ENCODE data around the gene MYD88.
A peak's percentile ranks its signal among the peaks of the same experiment; 100 is the strongest.

MYD88 gene

DNA sequence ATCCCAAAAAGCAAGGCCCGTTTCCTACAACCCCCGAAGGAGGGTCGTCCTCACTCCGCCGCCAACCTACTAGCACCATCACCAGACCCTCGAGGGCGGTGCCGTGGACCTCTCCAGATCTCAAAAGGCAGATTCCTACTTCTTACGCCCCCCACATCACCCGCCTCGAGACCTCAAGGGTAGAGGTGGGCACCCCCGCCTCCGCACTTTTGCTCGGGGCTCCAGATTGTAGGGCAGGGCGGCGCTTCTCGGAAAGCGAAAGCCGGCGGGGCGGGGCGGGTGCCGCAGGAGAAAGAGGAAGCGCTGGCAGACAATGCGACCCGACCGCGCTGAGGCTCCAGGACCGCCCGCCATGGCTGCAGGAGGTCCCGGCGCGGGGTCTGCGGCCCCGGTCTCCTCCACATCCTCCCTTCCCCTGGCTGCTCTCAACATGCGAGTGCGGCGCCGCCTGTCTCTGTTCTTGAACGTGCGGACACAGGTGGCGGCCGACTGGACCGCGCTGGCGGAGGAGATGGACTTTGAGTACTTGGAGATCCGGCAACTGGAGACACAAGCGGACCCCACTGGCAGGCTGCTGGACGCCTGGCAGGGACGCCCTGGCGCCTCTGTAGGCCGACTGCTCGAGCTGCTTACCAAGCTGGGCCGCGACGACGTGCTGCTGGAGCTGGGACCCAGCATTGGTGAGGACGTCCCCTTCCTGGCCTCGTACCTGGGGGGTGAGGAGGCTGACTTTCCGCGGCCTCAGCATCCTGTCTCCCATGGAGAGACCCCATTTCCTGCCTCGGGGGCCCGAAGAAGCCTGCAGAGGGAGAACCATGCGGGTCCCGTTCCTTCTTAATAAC is at the start of gene MYD88:
MYD88 (plus strand) TSS at position 313 of the 842 bp plus-strand sequence; CDS start at position 353, 40 bp downstream.
- in situ Hi-C loops (cut with MboI; ENCODE audit: low pct_unique_long_range_greater_than_20kb, low sequenced_read_pairs) = loop anchor here (25.0 kb wide), 1 partner anchor 349 kb away; the partner anchor contains the start of gene EXOG

DNA sequence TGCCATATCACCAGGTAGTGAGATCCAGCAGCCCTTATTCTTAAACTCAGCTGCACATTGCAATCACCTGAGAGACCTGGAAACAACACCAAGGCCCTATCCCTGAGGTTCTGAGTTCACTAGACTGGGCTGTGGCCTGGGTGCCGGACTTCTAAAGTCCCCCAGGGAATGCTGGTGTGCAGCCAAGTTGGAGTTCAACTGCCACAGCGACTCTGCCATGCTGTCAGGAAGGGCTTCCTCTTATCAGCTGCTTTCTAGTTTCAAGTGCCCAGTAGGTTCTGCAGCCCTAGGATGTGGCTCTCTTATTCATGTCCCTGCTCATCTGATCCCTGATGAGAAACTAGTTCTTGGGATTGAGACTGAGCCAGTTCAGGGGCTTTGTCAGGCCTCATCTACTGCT is 49.3 kb upstream of the MYD88 start:
- DNase-seq = no peak
- in situ Hi-C loops (cut with MboI; ENCODE audit: low pct_unique_long_range_greater_than_20kb, low sequenced_read_pairs) = no loop called here

More for the DNA sequence above, at the start of gene MYD88:
- peak; percentile 88 for DNase-seq

DNA sequence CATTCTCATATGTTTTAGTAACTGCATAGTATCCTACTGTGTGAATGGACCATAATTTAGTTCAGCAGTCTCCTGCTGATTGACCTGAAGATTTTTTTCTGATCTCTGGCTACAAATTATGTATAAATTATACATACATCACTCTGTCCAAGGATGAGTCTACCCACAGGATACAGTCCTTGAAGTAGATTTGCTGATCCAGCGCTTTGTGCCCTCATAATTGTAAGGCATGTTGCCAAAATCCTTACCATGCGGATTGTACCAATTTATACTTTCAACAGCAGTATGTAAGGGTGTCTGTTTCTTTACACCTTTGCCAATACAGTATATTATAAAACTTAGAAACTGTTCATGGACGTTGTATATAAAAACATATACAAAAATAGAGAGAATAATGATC is 48.0 kb upstream of the MYD88 start:
- in situ Hi-C loops (cut with MboI; ENCODE audit: low pct_unique_long_range_greater_than_20kb, low sequenced_read_pairs) = no loop called here
- DNase-seq = no peak

DNA sequence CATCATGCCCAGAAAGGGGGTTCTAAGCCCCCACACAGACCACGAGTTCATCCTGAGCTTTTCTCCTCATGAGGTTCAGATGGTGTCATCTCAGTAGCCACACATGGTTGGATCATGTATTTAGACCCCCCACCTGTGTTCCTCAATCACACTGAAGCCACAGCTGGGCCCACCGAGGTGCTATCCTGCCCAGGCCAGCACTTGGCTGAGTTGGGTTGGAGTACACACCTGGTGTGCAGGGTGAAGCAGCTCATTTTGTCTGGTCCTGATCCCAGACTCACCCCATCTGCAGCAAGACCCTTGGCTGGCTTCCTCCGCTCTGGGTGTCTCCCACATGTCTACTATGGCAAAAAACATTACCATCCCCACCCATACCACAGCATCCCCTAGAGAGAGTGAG is 43.5 kb upstream of the MYD88 start:
- in situ Hi-C loops (cut with MboI; ENCODE audit: low pct_unique_long_range_greater_than_20kb, low sequenced_read_pairs) = no loop called here
- DNase-seq = no peak

DNA sequence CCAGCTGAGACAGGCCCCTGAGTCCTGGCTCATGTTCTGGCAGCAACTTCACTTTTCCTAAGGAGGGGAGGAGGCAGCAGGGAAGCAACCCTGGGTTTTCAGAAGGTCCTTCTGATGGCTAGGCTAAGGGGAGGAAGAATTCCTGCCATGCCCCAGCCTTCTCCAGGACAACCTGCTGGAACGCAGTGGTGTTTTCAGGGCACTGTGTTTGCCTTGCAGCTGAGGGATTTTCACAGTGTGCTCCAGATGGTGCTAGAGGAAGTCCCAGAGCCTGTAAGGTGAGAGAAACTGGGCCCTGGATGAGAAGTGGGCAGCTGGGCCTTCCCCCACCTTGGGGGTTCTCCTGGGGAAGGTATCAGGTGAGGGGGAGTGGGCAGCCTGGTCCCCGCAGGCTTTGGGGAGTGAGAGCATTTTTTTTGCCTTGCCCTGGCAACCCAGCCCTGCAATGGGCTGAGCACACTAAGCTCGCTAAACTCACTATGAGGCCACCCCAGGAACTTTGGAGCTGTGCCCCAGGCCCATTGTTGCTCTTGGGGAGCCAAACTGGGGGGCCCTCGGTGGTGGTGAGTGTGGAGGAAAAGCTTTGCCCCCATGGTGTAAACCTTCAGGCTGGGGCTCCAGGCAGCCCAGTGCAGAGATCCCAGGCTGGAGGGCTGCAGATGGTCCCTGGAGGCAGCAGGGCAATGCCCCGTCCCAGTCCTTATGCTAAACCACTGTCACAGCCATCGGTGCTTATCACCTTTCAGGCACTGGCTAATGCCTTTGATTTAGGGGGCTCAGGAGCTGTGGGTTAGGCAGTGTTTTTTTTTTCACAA is 42.6 kb upstream of the MYD88 start:
- DNase-seq = no peak
- in situ Hi-C loops (cut with MboI; ENCODE audit: low pct_unique_long_range_greater_than_20kb, low sequenced_read_pairs) = no loop called here

DNA sequence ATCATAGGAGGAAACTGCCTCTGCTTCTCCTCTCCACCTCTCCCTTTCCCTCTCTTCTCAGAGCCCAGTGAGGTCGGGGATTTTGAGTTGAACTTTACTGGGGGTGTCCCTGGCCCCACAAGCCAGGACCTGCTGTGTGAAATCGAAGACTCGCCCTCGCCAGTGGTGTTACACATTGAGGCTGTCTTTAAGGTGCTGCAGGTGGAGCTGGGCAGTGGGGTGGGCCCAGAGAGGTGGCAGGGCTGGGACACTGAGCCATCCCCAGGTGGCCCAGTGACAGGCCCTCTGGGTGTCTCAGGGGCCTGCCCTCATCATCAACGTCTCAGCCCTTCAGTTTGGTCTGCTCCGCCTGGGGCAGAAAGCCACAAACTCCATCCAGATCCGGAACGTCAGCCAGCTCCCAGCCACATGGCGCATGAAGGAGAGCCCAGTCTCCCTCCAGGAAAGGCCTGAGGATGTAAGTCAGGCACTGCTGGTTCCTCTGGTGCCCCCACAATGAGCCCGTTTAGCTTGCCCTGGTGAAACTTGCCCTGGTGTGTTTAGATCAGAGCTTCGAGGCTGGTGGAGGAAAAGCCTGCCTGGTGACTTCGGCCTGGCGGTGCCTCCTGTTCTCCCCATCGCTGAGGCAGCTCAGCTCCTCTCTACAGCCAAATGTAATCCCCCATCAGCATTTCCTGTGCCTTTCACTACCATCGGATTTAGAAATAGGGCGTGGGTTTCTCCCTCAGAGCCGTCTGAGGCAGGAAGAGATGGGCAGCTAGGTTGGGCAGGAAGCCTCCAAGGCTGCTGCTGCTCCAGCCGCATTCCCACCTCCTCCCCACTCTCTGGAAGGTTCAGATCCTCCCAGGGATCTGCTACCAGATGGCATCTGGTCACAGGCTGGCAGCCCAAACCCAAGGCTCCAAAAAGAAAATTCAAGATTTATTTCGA is 40.8 kb upstream of the MYD88 start:
- DNase-seq = no peak
- in situ Hi-C loops (cut with MboI; ENCODE audit: low pct_unique_long_range_greater_than_20kb, low sequenced_read_pairs) = no loop called here

DNA sequence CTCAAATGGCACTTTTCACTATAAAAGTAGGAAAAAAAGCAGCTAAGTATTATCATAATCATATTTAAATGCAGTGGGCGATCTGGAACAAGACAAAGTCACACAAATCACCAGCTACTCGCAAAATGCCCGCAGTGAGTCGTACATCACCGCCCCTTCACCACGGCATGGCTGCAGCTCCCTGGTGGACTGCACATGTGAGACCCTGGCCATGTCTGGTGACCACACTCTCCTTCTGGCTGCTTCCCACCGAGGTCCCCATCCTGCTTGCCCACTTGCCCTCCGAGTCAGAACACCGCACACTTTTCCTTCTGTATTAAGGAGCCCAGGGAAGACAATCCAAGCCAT is 40.1 kb upstream of the MYD88 start:
- in situ Hi-C loops (cut with MboI; ENCODE audit: low pct_unique_long_range_greater_than_20kb, low sequenced_read_pairs) = no loop called here

DNA sequence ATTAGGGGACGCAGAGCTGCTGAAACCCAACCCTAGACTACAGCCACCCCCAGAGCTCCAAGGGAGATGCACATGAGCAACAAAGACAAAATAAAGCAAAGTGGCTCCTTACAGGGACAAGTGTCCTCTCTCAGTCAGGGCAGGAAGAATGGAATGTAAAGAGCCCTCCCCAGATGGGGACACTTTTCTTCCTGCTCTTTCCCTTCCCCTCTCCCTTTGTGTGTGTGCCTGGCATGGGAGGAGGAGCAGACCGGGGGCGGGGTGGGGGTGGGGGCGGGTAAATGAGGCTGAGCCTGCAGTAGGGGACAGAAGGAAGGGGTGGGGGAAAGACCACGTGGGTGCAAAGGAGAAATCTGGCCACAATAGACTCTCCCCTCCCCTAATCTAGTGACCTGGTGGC is 38.9 kb upstream of the MYD88 start:
- in situ Hi-C loops (cut with MboI; ENCODE audit: low pct_unique_long_range_greater_than_20kb, low sequenced_read_pairs) = no loop called here
- no peak for DNase-seq

More for the DNA sequence above, 40.1 kb upstream of the MYD88 start:
- no peak for DNase-seq

DNA sequence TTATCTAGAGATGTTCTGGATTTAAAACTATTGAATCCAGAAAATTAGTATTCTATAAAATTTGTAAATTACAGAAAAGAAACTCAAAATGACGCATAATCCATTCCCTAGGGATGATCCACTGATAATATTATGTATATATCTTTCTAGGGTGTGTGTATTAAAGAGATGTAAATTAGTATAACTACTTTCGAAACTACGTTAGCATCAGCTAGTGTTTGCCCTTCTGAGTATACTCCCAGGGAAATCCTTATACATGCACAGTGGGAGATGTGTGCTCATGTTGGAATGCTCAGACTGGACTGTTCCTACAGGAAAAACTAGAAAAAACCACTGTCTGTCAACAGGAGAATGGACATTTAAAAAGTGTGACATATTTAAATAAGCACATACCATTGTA is 38.0 kb upstream of the MYD88 start:
- no peak for DNase-seq
- in situ Hi-C loops (cut with MboI; ENCODE audit: low pct_unique_long_range_greater_than_20kb, low sequenced_read_pairs) = no loop called here

DNA sequence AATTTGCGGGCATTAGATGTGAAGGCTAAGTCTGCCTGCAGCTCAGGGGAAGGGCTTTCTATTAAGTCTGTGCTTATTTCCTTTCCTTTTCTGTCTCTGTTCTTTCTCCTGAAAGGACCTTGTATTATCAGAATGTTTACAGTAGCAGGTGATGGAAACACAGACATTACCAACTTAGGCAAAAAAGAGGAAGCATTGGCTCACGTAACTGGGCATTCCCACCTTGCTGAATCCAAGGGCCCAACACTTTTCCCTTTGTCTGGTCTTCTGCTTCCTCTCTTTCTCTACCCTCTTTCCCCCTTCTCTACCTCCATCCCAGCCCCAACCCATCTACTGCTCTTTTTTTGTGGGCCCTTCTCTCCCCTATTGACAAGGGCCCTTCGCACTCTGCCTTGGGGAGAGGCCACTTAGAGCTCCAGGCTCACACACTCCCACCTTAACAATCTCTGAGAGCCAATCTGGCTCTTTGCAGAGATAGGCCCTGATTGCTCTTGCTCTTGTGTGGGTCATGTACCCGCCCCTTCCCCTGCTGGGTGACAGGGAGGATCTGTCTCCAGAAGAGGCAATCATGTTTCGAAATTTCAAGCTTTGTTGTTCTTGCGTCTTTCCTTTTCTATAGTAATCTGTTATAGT is 36.5 kb upstream of the MYD88 start:
- no peak for DNase-seq
- in situ Hi-C loops (cut with MboI; ENCODE audit: low pct_unique_long_range_greater_than_20kb, low sequenced_read_pairs) = no loop called here

DNA sequence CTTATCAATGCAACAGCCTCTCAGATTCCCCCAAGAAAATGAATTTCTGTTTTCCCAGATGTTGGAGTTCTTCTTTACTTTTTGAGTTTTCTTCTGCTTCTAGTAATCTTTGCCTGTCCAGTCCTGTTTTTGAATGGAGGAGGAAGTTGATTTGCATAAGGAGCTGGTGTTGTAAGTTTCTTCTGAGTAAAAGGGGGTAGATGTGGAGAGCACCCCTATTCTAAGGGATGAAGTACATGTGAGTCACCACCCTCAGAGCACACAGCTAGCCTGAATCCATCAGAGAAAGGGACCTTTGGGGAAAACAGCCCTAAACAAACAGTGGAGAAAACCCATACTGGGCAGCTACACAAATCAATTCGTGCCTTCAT is 36.0 kb upstream of the MYD88 start:
- DNase-seq = no peak
- in situ Hi-C loops (cut with MboI; ENCODE audit: low pct_unique_long_range_greater_than_20kb, low sequenced_read_pairs) = no loop called here

DNA sequence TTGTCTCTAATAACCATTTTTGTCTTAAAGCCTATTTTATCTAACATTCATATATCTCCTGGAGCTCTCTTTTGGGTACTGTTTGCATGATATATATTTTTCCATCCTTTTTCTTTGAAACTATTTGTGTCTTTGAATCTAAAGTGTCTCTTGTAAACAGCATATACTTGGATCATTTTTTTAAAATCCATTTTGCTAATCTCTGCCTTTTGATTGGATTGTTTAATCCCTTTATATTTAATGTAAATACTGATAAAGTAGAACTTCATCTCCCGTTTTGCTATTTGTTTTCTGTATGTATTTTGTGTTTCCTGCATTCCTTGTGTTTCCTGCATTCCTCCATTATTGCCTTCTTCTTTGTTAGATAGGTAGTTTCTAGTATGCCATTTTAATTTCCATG is 32.9 kb upstream of the MYD88 start:
- no peak for DNase-seq
- in situ Hi-C loops (cut with MboI; ENCODE audit: low pct_unique_long_range_greater_than_20kb, low sequenced_read_pairs) = no loop called here

DNA sequence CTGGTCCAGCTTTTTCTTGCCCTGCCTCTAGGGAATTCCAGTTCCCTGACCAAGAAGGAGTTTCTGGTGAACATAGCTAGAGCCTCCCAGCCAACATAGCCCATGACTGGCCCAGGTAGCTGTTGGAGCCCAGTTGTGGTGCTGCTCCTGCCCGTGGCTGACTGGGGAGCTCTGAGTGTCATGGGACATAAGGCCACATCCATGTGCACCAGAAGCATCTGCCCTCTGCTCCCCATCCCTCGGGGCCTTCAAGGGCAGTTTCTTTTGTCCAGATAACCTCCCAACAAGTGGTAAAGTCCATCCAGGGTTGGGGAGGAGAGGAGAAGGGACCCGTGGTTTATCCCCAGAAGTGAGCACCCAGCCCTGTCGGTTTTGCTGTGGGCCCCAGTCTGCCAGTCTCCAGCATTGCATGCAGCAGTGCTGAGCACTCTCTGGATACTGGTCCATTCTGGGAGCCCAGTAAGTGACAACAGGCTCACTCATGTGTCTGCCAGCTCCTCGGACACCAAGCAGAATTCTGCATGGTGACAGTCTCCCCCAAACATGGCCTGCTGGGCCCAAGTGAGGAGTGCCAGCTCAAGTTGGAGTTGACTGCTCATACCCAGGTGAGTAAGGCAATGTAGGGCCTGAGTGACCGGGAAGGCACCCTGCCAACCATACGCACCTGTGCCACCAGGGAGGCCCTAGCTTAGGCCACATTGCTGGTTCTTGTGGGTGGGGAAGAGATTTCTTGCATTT is 30.4 kb upstream of the MYD88 start:
- no peak for DNase-seq
- in situ Hi-C loops (cut with MboI; ENCODE audit: low pct_unique_long_range_greater_than_20kb, low sequenced_read_pairs) = no loop called here

DNA sequence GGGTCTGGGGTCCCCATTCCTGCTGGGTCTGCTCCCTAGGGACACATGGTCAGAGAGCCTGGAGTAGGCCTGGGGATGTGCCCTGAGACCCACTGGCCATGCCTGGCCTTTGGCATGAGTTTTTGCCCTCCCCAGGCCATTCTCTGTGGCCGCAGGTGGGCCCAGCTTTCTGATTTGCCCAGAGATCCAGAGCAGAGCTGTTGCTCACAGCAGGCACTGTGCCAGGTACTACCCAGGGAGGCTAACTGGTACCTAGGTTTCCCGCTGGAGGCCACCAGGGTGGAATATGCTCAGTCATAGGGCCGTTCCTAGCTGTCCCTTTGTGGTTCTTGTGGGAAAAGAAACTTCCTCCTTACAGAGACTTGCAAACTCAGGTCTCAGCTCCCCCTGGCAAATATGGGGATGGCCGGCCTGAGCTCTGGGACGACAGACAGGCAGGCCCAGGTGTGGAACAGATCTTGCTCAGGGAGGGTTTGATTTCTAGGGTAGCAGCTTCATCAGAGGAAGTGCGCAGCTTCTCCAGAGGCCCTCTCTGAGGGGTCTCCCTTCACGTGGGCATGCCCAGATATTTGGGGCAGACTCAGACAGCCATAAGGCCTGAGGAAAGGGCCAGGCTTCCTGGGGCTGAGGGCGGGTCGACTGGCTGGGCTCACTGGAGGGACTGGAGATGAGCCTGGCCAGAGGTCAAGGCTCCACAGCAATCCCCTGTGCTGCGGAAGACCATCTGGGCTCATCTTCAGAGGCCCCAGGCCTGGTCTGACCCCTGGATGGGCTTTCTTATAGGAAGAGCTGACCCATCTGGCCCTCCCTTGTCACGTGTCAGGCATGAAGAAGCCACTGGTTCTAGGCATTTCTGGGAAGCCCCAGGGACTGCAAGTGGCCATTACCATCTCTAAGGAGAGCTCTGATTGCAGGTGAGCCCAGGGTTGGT is 29.5 kb upstream of the MYD88 start:
- peak; percentile 70 for DNase-seq

DNA sequence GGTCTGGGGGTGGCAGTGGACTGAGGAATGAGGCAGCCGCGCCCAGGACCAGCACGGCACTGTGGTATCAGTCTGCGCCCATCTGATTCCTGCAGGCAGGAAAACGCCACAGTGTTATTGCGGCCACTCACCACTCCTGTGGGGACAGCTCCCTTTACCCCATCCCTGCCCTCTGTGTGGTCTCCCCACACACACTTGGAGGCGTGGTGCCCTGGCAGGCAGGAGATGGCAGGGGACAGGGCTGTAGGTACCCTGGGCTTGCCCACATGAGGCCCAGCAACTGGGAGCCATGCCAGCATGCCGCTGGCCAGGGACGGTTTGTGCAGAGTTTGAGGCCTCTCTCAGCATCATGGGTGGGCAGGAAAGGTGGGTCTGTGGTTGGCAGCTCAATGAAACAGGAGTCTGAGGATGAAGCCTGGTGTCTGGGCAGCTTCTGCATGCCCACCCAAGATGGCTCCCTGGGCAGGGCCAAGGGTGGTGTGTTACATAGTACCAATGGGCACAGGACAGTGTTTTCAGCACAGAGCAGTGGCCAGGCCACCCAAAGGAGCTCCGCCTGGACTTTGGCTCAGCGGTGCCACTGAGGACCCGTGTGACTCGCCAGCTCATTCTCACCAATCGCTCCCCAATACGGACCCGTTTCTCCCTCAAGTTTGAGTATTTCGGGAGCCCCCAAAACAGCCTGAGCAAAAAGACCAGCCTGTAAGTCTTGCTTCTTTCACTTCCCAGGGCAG is 28.7 kb upstream of the MYD88 start:
- DNase-seq = no peak
- in situ Hi-C loops (cut with MboI; ENCODE audit: low pct_unique_long_range_greater_than_20kb, low sequenced_read_pairs) = no loop called here

More for the DNA sequence above, 29.5 kb upstream of the MYD88 start:
- in situ Hi-C loops (cut with MboI; ENCODE audit: low pct_unique_long_range_greater_than_20kb, low sequenced_read_pairs) = no loop called here

DNA sequence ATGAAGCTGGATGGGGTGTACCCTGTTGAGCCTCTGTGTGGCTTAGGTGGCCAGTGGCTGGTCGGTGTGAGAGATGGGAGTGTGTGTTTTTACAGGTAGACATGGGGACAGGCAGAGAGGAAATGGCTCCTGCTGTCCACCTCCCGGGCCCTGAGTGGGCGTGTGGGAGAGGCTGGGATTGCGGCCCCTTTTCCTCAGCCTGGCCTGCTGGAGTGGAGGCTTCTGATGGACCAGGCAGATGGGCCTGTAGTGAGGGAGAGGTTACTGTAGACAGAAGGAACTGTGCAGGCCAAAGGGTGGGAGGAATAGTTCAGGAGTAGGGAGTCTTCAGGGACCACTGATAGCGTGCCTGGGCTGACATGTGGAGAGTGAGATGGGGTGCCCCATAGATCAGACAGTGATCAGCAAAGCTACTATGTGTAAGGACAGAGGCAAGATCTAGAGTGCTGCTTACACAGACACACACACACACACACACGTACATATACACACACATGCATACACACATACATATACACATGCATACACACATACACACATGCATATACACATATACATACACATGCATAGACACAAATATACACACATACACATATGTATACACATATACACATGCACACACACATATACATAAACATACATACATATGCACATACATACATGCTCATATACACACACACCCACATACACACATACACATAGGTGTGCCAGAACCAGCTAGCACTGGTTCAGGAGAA is 28.0 kb upstream of the MYD88 start:
- in situ Hi-C loops (cut with MboI; ENCODE audit: low pct_unique_long_range_greater_than_20kb, low sequenced_read_pairs) = no loop called here
- DNase-seq = no peak
